ENCODE measurements around the gene UBE2G2.

UBE2G2 gene

GRCh38 chr21:44767834-44768831, 33.5 kb downstream of the UBE2G2 start:
- TF ChIP-seq FOXP2 (optimal IDR thresholded peaks at IDR 0.05; ENCODE audit: borderline replicate concordance, extremely low read depth, extremely low read length, insufficient read depth) (no peak), POLR2AphosphoS5 (IDR thresholded peaks at IDR 0.05; ENCODE audit: low read depth, low read length) (no peak), REST (IDR thresholded peaks at IDR 0.05; ENCODE audit: insufficient read depth in 1 of 2, low read depth in 2 of 2, low read length in 2 of 2) (no peak), TAF1 (IDR thresholded peaks at IDR 0.05; ENCODE audit: borderline replicate concordance, insufficient read depth, low read length) (no peak), SIN3A (IDR thresholded peaks at IDR 0.05; ENCODE audit: borderline replicate concordance, insufficient read depth, low read length) (no peak)

GRCh38 chr21:44766818-44767354, 34.7 kb downstream of the UBE2G2 start:
- TF ChIP-seq POLR2AphosphoS5 (IDR thresholded peaks at IDR 0.05; ENCODE audit: low read depth, low read length) (no peak), TAF1 (IDR thresholded peaks at IDR 0.05; ENCODE audit: borderline replicate concordance, insufficient read depth, low read length) (no peak), SIN3A (IDR thresholded peaks at IDR 0.05; ENCODE audit: borderline replicate concordance, insufficient read depth, low read length) (no peak), FOXP2 (optimal IDR thresholded peaks at IDR 0.05; ENCODE audit: borderline replicate concordance, extremely low read depth, extremely low read length, insufficient read depth) (no peak), REST (IDR thresholded peaks at IDR 0.05; ENCODE audit: insufficient read depth in 1 of 2, low read depth in 2 of 2, low read length in 2 of 2) (no peak)

GRCh38 chr21:44766014-44766817, 35.4 kb downstream of the UBE2G2 start:
- TF ChIP-seq POLR2AphosphoS5 (IDR thresholded peaks at IDR 0.05; ENCODE audit: low read depth, low read length): no peak
- TF ChIP-seq SIN3A (IDR thresholded peaks at IDR 0.05; ENCODE audit: borderline replicate concordance, insufficient read depth, low read length): no peak
- no peak for TF ChIP-seq REST (IDR thresholded peaks at IDR 0.05; ENCODE audit: insufficient read depth in 1 of 2, low read depth in 2 of 2, low read length in 2 of 2)
- no peak for TF ChIP-seq TAF1 (IDR thresholded peaks at IDR 0.05; ENCODE audit: borderline replicate concordance, insufficient read depth, low read length)
- no peak for TF ChIP-seq FOXP2 (optimal IDR thresholded peaks at IDR 0.05; ENCODE audit: borderline replicate concordance, extremely low read depth, extremely low read length, insufficient read depth)

GRCh38 chr21:44765231-44766013, 36.2 kb downstream of the UBE2G2 start:
- TF ChIP-seq FOXP2 (optimal IDR thresholded peaks at IDR 0.05; ENCODE audit: borderline replicate concordance, extremely low read depth, extremely low read length, insufficient read depth) (no peak), REST (IDR thresholded peaks at IDR 0.05; ENCODE audit: insufficient read depth in 1 of 2, low read depth in 2 of 2, low read length in 2 of 2) (no peak), TAF1 (IDR thresholded peaks at IDR 0.05; ENCODE audit: borderline replicate concordance, insufficient read depth, low read length) (no peak), SIN3A (IDR thresholded peaks at IDR 0.05; ENCODE audit: borderline replicate concordance, insufficient read depth, low read length) (no peak), POLR2AphosphoS5 (IDR thresholded peaks at IDR 0.05; ENCODE audit: low read depth, low read length) (no peak)
